Central memory CD4-positive, alpha-beta T cell (primary cell): ENCODE results near the gene SPOCK3.
"Not testable (repeated sequence)": the region's sequence is repeated elsewhere in the genome, so short reads cannot be mapped to it uniquely, and the experiment has no call there.

ENCODE experiments used
- DNase-seq: peaks from one replicate; pipeline ENCODE4 v3.0.0; 2022
- total RNA-seq, 3 experiments: gene quantifications; one replicate each; lab custom pipeline; 2026; lab: John Stamatoyannopoulos, UW

SPOCK3 gene
- total RNA-seq, result 0 reads per million in 3 experiments

DNA sequence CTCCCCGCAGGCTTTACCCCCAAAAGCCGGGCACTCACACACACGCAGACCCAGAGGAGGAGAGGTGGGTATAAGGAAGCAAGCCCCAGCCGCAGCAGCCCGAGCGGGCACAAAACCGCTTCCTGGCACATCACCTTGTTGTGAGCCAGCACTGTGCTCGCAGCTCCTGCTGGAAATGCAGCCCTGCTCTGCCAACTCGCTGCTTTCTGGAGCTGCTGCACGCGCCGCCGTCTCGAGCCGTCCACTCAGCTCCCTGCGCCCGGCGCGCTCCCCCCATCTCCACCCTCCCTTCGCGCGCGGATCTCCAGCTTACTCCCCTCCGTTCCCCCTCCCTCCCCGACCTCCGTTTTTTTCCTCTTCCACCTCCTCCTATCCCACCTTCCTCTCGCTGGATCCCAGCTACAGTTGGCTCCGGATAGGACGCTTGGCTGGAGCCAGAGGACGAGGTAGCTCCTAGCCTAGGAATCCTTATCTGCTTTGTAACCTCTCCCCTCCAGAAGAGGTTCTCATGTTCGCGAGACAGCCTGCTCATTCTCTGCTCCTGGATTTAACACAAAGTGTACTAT, at the start of gene SPOCK3:
TSS of gene SPOCK3 (minus strand) at position 179 of the 566 bp plus-strand sequence.
- DNase-seq, result no peak

DNA sequence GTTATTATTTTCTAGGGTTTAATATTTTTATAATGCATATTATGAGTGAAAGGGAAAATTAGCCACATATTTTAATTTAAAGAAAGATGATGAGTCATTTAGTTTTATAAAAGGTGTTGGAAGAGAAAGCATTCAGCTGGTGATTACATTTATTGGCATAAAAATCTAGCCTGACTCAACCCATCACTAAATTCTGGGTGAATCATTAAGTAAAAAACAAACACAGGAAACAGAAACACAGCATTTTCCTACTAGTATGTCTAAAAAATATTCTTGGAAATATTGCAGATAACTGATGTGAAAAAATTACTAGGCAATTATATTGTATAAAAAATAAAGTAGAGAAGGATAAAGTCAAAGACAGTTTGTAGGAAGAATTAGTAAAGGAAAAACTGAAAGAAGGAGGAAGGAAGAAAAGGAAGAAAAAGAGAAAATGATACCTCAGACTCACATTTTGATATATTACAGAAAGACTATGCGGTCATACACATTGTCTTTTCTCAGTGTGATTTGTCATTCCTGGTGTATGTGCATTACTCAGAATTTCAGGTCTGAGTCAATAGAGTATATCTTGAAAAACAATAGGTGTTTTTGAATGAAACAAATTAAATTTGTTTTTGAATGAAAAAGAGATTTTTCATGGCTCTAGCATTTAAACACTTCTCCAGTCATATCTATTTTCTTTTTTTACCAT, 48.0 kb upstream of the SPOCK3 start:
- DNase-seq, result no peak

DNA sequence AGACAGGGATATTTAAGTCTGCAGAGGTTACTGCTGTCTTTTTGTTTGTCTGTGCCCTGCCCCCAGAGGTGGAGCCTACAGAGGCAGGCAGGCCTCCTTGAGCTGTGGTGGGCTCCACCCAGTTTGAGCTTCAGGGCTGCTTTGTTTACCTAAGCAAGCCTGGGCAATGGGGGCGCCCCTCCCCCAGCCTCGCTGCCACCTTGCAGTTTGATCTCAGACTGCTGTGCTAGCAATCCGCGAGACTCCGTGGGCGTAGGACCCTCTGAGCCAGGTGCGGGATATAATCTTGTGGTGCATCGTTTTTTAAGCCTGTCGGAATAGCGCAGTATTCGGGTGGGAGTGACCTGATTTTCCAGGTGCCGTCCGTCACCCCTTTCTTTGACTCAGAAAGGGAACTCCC, 47.3 kb upstream of the SPOCK3 start:
- not testable (repeated sequence) for DNase-seq

DNA sequence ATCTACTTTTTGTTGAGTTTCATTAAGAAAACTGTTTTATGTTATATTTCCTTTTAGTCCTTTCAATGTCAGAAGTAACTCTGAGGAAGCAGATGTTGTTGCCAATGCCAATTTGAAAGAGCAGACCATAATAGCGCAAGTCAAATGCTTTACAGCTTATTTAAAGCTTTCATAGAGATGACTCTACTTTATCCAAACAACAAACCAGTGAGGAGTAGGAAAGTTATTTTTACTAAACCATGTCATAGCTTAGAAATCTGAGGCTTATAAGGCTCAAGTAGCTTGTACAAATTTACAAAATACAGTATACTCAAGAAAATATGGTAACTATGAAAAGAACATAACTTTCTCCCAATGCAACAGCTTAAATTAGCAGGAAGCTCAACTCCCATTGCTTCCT, 40.1 kb upstream of the SPOCK3 start:
- no peak for DNase-seq

DNA sequence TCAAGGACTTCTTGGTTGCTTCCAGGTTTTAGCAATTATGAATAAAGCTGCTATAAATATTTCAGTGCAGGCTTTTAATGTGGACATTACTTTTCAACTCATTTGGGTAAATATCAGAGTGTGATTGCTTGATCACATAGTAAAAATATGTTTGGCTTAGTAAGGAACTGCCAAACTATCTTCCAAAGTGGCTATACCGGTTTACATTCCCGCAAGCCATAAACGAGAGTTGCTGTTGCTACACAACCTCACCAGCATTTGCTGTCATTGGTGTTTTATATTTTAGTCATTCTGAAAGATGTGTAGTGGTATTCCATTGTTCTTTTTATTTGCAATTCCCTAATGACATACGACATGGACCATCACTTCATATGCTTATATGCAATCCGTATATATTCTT, 30.9 kb upstream of the SPOCK3 start:
- no peak for DNase-seq

DNA sequence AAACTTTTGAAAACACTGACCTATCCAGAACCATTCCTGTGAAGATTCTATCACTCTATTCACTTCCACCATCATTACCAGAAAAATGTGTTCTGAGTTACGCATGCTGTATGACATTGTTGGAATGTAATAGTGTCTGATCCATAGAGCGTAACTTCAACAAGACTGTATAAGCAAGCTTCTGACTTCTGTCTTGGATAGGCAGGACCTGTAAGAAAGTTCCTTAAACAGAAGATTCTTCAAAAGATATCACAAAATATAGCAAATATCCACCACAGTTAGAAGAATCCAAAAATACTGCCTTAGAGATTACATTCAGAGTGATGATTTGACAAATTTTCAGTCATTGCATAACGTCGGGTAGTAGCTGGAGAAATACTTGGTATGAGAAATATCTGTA, 14.0 kb upstream of the SPOCK3 start:
- no peak for DNase-seq

DNA sequence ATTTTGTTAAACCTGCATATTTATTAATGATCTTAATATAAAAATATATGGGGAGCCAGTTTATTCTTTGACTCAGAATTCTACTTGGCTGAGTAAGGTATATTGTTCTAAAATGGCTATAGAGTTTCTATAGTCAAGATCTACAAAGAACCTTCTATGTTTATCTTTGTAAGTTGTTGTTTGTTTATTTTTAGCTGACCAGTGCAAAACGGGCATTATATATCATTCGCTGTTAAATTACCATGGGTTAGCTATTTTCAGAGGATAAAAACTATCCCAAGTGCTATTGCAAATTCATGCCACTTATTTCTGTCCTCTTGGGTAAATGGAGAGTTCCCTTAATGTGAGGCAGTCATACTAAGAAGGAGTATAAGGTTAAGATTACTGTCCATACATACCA, 5.3 kb upstream of the SPOCK3 start:
- no peak for DNase-seq

DNA sequence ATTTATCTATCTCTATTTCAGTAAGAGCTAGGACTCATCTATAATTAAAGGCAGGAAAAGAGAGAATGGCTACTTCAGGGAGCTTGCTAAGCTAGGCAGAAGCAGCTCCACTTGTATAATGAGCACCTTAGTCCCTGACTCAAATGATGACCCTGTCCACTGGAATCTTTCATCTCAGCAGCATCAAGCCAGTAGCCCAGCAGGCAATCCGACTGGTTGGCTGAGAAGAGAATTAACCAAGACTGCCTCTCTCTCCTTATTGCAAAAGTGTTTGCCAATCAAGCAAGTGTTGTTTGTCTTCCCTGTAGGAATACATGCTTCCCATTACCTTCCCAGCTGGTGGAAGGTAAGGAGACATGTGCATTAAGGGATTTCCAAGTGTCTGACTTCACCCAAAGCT, 3.9 kb upstream of the SPOCK3 start:
- DNase-seq, result no peak

DNA sequence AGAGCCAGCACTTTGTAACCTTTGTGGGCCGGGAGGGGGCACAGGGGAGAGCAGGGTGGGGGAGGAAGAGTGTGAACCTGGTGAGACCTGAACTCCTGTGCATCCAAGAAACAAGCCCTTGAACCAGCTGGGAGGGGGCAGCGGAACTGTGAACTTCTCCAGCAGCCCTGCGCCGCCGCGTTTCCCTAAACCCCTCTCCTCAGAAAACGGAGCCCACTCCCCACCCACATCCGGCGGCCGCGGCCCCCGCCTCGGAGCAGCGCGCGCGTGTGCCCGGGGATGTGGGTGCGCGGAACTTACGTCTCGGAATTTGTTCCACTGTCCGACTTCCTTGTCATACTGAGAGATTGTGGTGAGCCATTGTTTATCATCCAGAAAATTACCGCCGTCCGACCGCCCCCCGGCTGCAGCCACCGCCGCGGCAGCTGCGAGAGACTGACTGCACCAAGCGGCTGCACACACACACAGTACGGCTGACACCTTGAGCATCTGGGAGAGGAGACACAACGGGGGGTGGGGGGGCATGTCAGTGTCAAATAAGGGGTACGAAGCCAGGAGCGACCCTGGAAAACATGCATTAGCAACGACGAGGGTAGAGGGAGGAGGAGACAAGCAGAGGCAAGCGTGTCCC, 494 bp downstream of the SPOCK3 start:
- no peak for DNase-seq

DNA sequence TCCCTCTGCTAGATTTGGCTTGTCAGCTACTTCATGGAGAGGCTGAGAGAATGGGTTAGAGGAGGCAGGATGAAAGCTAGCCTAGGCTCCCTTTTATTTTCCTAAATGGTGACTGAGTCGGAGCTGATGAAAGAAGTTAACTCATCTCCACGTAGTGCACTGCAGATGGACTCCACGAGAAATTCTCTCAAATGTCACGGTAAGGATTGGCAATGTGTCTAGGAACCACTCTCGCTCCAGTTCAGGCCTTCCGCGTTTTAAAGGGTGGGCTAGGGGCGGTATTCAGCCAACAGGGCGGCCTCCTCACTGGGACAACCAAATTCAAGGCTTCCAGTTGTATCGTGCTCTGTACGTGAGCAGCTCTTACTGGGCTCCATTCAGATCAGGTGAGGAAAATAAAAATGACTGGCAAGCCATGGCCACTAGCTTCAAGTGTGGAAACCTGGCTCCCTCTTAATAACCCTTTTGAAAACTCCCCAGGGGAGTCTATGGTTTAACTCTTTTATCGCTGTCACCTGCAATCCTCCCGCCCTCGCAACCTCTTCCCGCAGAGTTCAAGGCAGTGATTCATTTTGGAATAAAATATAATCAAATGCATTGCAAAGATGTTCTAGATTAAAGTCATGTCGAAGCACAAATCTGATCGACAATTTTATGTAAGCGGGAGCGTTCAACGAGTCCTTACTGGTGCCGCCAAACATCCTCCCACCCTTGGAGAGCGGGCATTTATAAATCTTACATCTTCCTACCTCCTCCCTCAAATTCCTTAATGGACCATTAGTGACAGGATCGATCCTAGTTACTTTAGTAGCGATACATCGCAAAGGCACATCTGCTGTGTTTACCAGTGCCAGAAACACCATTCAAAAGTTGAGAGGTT, 1.2 kb downstream of the SPOCK3 start:
- DNase-seq, result no peak

DNA sequence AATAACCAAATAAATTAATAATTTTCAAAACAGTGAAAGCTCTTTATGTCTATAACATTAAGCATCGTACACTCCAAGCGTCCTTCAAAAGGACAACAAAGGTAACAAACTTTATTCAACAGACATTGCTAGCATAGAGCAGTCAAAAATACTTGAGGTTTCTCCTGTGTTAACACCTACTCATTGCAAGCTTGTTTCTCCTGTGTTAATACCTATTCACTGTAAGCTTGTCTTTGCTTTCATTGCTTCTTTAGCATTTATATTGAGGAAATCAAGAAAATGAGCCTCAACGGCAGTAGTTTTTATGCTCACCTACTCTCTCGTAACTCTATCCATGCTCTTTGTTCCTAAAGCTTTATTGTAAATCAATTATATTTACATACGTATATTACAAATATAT, 3.5 kb downstream of the SPOCK3 start:
- no peak for DNase-seq

DNA sequence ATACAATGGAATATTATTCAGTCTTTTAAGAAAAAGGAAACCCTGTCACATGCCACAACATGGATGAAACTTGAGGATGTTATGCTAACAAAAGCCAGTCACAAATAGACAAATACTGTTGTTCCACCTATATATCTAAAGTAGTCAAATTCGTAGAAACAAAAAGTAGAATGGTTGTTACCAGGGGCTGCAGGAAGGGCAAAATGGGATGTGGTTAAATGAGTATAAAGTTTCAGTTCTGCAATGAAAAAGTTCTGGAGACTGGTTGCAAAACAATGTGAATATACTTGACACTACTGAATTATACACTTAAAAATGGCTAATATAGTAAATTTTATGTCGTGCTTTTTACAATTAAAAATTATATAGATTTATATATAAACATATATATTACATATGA, 12.2 kb downstream of the SPOCK3 start:
- DNase-seq, result no peak

DNA sequence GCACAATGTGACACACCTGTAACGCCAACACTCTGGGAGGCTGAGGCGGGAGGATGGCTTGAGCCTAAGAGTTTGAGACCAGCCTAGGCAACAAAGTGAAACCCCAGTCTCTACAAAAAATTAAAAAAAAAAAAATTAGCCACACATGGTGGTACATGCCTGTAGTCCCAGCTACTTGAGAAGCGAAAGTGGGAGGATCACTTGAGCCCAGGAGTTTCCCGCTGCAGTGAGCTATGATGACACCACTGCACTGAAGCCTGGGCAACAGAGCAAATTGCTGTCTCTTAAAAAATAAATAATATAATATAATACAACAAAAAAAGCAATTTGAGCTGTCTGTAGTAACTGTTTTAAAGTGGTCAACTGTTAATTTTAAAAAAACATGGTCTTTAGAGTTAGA, 13.2 kb downstream of the SPOCK3 start:
- DNase-seq, result no peak

DNA sequence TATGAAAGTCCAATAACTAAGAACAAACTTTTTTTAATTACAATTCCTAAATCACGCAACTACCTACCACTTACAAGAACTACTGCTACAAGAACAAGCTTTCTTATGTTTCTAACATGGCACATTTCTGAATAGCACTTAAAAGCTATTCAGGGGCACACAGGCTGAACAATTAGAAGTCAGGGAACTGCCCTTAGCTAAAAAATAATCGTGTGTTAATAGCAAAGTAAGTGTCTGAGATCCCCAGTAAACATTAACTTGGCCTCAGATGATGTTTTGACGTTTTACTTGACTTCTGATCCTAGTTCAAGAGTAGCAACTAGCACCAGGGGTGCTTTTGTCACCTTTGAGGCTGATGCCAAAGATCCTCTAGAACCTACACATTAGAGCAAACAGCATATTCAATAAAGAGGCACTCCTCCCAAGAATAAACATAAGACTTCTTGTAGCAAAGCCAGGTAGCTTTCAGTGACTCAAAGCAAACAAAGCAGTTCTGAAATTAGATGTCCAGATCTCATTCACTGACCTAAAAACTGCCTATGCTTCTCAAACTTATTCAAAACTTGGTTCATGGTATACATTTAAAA, 16.2 kb downstream of the SPOCK3 start:
- DNase-seq, result no peak

DNA sequence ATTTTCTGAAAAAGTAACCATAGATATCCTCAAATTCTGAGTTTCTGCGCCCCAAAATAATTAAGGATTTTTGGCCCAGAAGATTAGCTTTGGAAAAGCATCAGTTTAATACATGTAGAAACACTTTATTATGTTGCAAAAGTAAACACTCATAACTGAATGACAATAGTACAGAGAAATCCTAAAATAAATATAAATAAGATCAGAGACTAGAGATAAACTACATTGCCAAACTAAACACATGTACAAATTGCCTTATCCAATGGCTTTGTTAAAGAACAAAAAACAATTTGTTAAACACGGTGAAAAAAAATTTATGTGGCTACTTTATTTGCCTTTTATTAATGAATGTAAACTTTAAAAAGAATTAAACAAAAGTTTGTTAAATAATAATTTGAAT, 17.5 kb downstream of the SPOCK3 start:
- no peak for DNase-seq

DNA sequence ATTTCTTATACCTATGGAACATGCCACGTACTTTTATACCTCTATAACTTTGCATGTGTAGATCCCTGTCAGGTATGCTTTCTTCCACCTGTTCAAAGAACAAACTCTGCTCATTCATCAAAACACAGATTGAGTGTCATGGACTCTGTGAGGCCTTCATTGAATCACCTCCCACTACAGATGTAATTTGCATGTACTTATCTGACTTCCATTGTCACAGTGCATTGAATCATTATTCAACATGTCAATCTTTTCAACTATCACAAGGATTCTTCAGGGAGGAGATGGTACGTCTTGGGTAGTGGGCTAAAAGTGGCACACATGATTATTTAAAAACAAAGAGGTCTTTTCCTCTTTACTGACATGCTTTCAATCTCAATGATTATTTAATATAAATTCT, 24.1 kb downstream of the SPOCK3 start:
- no peak for DNase-seq

DNA sequence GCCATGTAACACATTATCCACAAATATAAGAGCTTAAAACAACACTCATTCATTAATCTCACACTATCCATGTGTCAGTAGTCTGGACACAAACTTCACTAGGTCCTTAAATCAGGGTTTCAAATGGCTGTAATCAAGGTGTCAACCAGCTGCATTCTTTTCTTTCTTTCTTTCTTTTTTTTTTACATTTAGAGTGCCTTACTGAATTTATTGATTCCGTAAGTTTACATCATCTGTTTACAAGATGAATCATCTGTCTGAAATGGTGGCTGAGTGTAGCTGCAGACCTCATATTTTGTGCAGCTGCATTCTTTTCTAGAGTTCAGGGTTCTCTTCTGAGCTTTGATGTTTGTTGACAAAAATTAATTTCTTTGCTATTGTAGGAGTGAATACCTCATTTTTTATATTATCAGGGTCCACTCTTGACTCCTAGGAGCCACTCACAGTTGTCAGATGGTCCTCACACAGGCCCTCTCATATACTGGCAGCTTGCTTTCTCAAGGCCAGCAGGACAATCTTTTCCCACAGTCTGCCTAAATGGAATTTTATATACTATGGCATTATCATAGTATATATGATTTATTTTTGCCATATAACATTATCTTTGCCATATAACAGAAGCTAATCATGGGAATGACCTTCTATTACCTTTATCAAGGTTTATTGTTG, 37.8 kb downstream of the SPOCK3 start:
- no peak for DNase-seq

DNA sequence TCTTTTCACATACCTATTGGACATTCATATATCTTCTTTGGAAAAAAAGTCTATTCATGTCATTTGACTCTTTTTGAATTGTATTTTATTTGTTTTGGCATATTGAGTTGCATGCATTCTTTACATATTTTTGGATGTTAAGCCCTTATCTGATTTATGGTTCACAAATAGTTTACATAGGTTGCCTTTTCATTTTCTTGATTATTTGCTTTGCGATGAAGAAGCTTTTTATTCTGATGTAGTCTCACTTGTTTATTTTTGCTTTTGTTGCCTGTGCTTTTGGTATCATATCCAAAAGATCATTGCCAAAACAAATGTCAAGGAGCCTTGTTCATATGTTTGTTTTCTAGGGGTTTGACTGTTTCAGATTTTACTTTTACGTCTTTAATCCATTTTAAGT, 43.9 kb downstream of the SPOCK3 start:
- no peak for DNase-seq

DNA sequence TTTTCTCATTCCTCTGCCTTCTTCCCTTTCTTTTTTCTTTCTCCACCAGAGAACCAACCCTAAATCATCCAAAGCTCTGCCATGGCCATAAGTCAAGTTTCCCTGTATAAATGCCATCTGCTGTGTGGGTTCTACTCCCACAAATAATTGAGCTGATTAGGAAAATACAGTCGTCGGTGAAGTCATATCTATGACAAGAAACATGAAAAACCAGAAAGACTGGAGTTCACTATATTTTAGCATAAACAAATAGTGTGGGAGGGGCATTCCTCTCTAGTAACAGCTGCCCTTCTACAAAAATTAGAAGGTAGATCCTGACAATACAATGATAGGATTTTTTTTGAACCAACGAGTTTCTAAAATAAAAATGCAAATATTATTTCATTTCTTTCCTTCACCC, 48.8 kb downstream of the SPOCK3 start:
- DNase-seq, result no peak

DNA sequence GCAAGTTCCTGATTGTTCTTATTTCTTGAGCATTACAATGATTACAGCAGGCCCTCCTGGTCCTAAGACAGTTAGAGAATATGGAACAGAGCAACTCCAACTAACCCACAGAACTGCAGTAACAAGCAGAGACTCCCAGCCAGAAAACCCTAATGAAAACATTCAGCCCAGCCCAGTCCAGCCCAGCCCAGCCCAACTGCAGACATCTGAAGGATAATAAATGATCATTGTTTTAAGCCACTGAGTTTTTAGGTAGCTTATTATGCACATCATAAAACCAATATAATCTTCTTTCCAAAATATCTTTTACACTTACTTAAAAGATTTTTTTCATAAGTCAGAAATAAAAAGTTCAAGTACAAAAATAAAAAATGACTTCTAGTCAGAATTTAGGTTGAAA, 51.3 kb downstream of the SPOCK3 start:
- DNase-seq, result no peak

DNA sequence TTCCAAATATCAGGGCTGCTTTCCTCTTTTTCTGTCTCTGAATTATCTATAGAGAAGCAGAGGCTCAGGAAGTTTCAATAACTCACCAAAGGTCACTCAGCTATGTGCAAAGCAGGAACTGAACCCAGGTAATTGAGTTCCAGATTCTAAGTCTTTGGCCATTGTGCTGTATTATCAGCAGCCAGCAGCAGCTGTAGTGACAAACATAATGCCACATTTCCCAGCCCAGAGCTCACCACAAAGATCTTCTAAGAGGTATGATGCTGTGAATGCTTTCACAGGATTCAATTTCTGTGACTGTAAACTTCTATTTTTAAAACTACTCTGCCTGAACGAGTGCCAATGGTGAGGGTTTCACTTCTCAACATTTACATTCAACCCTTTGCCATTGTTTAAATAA, 56.4 kb downstream of the SPOCK3 start:
- DNase-seq, result no peak

DNA sequence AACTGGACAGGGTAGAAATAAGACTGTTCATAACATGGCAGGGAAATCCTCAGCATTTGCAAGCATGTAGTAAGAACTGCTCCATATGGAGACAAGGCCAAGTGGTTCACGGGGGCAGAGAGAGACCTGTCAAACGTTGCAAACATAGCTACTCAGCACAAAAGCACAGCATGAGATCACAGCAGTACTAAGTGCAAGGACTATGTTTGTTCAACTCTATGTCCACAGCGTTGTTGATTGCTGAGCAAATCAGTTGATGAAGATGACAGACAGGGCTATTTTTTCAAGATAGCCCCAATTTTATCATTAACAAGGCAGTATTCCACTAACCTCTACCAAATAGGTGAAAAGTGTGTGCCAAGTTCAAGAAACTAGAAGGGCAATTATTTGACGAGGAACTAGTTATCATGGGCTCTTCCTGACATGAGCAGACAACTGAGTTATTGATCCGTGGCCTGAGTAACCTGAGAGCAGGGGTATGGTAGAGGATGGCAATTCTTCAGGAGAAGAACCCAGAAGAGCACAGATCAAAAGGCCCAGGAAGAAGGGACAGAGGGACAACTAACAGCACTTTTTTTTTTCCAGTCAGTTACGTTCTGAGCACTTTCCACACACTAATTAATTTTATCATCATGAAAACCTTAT, 57.4 kb downstream of the SPOCK3 start:
- no peak for DNase-seq
